ENCODE data around the gene OGDH. TPM values are rescaled to one million over a fixed set of nuclear protein-coding genes. Genes with fewer than 3 reads are reported as not detected.

OGDH gene
- total and polyA plus RNA-seq, 2 of the 4 experiments (the other 2 are of a cell fraction): 47.4 to 56.5 TPM

DNA sequence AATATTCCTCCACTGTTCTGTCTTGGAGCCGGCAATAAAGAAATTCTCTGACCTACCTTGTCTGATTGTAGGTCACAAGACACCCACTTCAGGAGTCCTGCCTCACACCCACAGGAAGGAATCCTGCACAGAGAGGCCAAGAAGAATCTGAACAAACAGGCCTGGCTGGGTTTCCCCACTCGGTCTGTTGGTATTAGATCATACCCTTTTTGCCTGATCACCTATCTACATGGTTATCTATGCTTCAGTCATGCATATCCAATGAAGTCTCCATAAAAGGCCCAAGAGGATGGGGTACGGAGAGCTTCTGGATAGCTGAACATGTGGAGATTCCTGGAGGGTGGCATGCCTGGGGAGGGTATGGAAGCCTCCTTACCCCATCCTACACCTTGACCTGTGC, 12.3 kb downstream of the OGDH start:
- no peak overlapping the region for H2AK5ac ChIP-seq (ENCODE audit: low read depth, low read length)
- H3K79me1 ChIP-seq (ENCODE audit: low read depth in 1 of 2, low read length in 2 of 2): peaks cover 40 to 73% of the 10 kb centered on the region in 2 experiments
- H3K23ac ChIP-seq (ENCODE audit: low read depth, low read length): no peak overlapping the region
- H3K4ac ChIP-seq (ENCODE audit: low read depth, low read length): no peak overlapping the region
- no peak overlapping the region for H3K14ac ChIP-seq (replicated peaks; ENCODE audit: low read depth, low read length)
- H3K27ac ChIP-seq (ENCODE audit: insufficient read depth, low read length): no peak overlapping the region
- no peak for ATAC-seq (ENCODE audit: low read depth)
- no peak overlapping the region for H3K56ac ChIP-seq (ENCODE audit: extremely low read depth, insufficient read depth, low read length)
- CTCF ChIA-PET: no interaction called here
- H3K4me1 ChIP-seq (ENCODE audit: control insufficient read depth, insufficient read depth, low read length): peaks cover 11% of the 10 kb centered on the region
- no peak overlapping the region for H2BK15ac ChIP-seq (ENCODE audit: low read depth, low read length)
- WGBS, 2 experiments (ENCODE audit: extremely low coverage in 2 of 2, insufficient read length in 1 of 2): 88% methylated on average over 1 of the region's 3 CpGs; no CpG with 5 or more reads in 1 of the 2 experiments
- no peak overlapping the region for H3K18ac ChIP-seq (ENCODE audit: low read depth, low read length)
- H3K9ac ChIP-seq (ENCODE audit: low read depth, low read length): no peak overlapping the region
- no TSS peak for BruUV-seq (replicated peaks)
- H4K5ac ChIP-seq (ENCODE audit: low read depth, low read length): no peak overlapping the region
- H2AFZ ChIP-seq (replicated peaks; ENCODE audit: low read length, poor library complexity): no peak overlapping the region
- peaks cover 9% of the 10 kb centered on the region for H3K9me1 ChIP-seq (ENCODE audit: insufficient read depth, low read length)
- no peak overlapping the region for H4K8ac ChIP-seq (ENCODE audit: low read depth in 2 of 2, low read length in 2 of 2)
- H3K27me3 ChIP-seq (ENCODE audit: control insufficient read depth, insufficient read depth, low read length): no peaks in the 10 kb centered on the region
- TF ChIP-seq, protein P1, sequence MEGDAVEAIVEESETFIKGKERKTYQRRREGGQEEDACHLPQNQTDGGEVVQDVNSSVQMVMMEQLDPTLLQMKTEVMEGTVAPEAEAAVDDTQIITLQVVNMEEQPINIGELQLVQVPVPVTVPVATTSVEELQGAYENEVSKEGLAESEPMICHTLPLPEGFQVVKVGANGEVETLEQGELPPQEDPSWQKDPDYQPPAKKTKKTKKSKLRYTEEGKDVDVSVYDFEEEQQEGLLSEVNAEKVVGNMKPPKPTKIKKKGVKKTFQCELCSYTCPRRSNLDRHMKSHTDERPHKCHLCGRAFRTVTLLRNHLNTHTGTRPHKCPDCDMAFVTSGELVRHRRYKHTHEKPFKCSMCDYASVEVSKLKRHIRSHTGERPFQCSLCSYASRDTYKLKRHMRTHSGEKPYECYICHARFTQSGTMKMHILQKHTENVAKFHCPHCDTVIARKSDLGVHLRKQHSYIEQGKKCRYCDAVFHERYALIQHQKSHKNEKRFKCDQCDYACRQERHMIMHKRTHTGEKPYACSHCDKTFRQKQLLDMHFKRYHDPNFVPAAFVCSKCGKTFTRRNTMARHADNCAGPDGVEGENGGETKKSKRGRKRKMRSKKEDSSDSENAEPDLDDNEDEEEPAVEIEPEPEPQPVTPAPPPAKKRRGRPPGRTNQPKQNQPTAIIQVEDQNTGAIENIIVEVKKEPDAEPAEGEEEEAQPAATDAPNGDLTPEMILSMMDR (conservative IDR thresholded peaks at IDR 0.05; ENCODE audit: low read depth, low read length): no peak
- TF ChIP-seq MAFK (IDR thresholded peaks at IDR 0.05; ENCODE audit: low read depth, low read length): no peak
- TF ChIP-seq RAD21 (IDR thresholded peaks at IDR 0.05; ENCODE audit: low read length): no peak
- no peak for TF ChIP-seq SMC3 (IDR thresholded peaks at IDR 0.05; ENCODE audit: low read depth, low read length)
- TF ChIP-seq BHLHE40 (IDR thresholded peaks at IDR 0.05; ENCODE audit: low read depth, low read length): no peak
- TF ChIP-seq, protein P2, sequence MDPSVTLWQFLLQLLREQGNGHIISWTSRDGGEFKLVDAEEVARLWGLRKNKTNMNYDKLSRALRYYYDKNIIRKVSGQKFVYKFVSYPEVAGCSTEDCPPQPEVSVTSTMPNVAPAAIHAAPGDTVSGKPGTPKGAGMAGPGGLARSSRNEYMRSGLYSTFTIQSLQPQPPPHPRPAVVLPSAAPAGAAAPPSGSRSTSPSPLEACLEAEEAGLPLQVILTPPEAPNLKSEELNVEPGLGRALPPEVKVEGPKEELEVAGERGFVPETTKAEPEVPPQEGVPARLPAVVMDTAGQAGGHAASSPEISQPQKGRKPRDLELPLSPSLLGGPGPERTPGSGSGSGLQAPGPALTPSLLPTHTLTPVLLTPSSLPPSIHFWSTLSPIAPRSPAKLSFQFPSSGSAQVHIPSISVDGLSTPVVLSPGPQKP (IDR thresholded peaks at IDR 0.05; ENCODE audit: borderline replicate concordance, low read depth, low read length): no peak
- no peak for TF ChIP-seq CHD1 (IDR thresholded peaks at IDR 0.05; ENCODE audit: low read depth, low read length)
- no peak for TF ChIP-seq RFX5 (IDR thresholded peaks at IDR 0.05; ENCODE audit: low read depth, low read length)
- no peak for TF ChIP-seq FOS (IDR thresholded peaks at IDR 0.05; ENCODE audit: low read depth, low read length)
- TF ChIP-seq CEBPB (IDR thresholded peaks at IDR 0.05; ENCODE audit: low read depth, low read length): no peak
- TF ChIP-seq MXI1 (IDR thresholded peaks at IDR 0.05; ENCODE audit: borderline replicate concordance, low read depth, low read length): no peak
- TF ChIP-seq, protein P3, sequence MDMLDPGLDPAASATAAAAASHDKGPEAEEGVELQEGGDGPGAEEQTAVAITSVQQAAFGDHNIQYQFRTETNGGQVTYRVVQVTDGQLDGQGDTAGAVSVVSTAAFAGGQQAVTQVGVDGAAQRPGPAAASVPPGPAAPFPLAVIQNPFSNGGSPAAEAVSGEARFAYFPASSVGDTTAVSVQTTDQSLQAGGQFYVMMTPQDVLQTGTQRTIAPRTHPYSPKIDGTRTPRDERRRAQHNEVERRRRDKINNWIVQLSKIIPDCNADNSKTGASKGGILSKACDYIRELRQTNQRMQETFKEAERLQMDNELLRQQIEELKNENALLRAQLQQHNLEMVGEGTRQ (IDR thresholded peaks at IDR 0.05; ENCODE audit: low read depth, low read length): no peak
- TF ChIP-seq NFE2L2 (IDR thresholded peaks at IDR 0.05; ENCODE audit: low read depth, low read length): no peak
- no peak for TF ChIP-seq MAZ (IDR thresholded peaks at IDR 0.05; ENCODE audit: borderline replicate concordance, low read depth, low read length)
- TF ChIP-seq POLR2A (IDR thresholded peaks at IDR 0.05; ENCODE audit: low read depth, low read length): no peak
- no peak for TF ChIP-seq RCOR1 (IDR thresholded peaks at IDR 0.05; ENCODE audit: insufficient replicate concordance, low read length)
- H2AK9ac ChIP-seq (replicated peaks; ENCODE audit: low read depth, low read length, poor library complexity): no peak overlapping the region
- H4K20me1 ChIP-seq (ENCODE audit: insufficient read depth, low read length): peaks cover 22% of the 10 kb centered on the region
- H2BK20ac ChIP-seq (ENCODE audit: low read depth, low read length): no peak overlapping the region
- intact Hi-C loops (cut with micrococcal nuclease) (no loop called here), in situ Hi-C loops (cut with MboI; ENCODE audit: low sequenced_read_pairs) (no loop called here), dilution Hi-C loops (cut with HindIII; ENCODE audit: low sequenced_read_pairs, unreplicated experiment) (no loop called here)
- POLR2A ChIA-PET (ENCODE audit: unreplicated experiment): no interaction called here
- no peak overlapping the region for H2BK120ac ChIP-seq (ENCODE audit: low read depth, low read length)
- no peak overlapping the region for H2BK5ac ChIP-seq (ENCODE audit: low read depth, low read length, poor library complexity, severe bottlenecking)
- peaks cover 2% of the 10 kb centered on the region; the same call in 1 of the 2 replicates for H3K36me3 ChIP-seq (ENCODE audit: control insufficient read depth, insufficient read depth, low read length)
- H3K4me2 ChIP-seq (ENCODE audit: low read depth, low read length): no peak overlapping the region
- H3K9me3 ChIP-seq (ENCODE audit: control insufficient read depth, insufficient read depth, low read length): no peaks in the 10 kb centered on the region
- H4K91ac ChIP-seq (ENCODE audit: insufficient read depth, low read depth, low read length): no peak overlapping the region
- H3K4me3 ChIP-seq (ENCODE audit: insufficient read depth, low read depth, low read length): no peak overlapping the region
- no peak for DNase-seq

All from IMR-90 (cell line).